Liver (tissue), 9 donors: ENCODE data around the gene FAM72B. TPM values are rescaled to one million over a fixed set of nuclear protein-coding genes. Genes with fewer than 3 reads are reported as not detected.
"Not testable (repeated sequence)": the region's sequence is repeated elsewhere in the genome, so short reads cannot be mapped to it uniquely, and the experiment has no call there.

ENCODE experiments used
- DNase-seq: peaks from one replicate; pipeline ENCODE4 v3.0.0-alpha.2; 2017; ENCODE audit warnings: low spot score
- H3K27ac ChIP-seq, 2 donors: one replicate each; pipeline ENCODE4 v1.7.0; 2013; ENCODE audit warnings: inconsistent platforms in 2 of 2, low read length in 2 of 2, control low read depth in 1 of 2, low read depth in 1 of 2, mild to moderate bottlenecking in 1 of 2
- H3K27me3 ChIP-seq, 4 donors: one replicate each; pipeline versions ENCODE4 v1.6.1 to v1.7.0; 2013; ENCODE audit warnings: low read length in 3 of 4, inconsistent platforms in 1 of 4, mild to moderate bottlenecking in 1 of 4, moderate library complexity in 1 of 4; ENCODE audit not compliant: control insufficient read depth in 4 of 4, insufficient read depth in 4 of 4
- H3K36me3 ChIP-seq, 4 donors: one replicate each; pipeline versions ENCODE4 v1.6.1 to v1.7.0; 2013; ENCODE audit warnings: low read length in 3 of 4, mild to moderate bottlenecking in 3 of 4, low read depth in 1 of 4, moderate library complexity in 1 of 4; ENCODE audit not compliant: control insufficient read depth in 4 of 4, insufficient read depth in 3 of 4
- H3K4me1 ChIP-seq, 4 donors: one replicate each; pipeline versions ENCODE4 v1.6.1 to v1.7.0; 2013; ENCODE audit warnings: low read length in 3 of 4, mild to moderate bottlenecking in 3 of 4, moderate library complexity in 1 of 4; ENCODE audit not compliant: control insufficient read depth in 4 of 4, insufficient read depth in 4 of 4
- H3K4me3 ChIP-seq, 3 donors: one replicate each; pipeline versions ENCODE4 v1.6.1 to v1.7.0; 2013; ENCODE audit warnings: low read length in 3 of 3, control low read depth in 1 of 3, low read depth in 1 of 3, mild to moderate bottlenecking in 1 of 3
- H3K9ac ChIP-seq, 2 donors: one replicate each; pipeline ENCODE4 v1.7.0; 2013; ENCODE audit warnings: low read length in 2 of 2, mild to moderate bottlenecking in 2 of 2, moderate library complexity in 2 of 2, control low read depth in 1 of 2, low read depth in 1 of 2
- H3K9me3 ChIP-seq, 4 donors: one replicate each; pipeline versions ENCODE4 v1.6.1 to v1.7.0; 2013; ENCODE audit warnings: low read length in 3 of 4; ENCODE audit not compliant: control insufficient read depth in 4 of 4
- WGBS: extraction: QIAGEN DNeasy Blood & Tissue Kit; methylation state at CpG from one replicate; pipeline ENCODE4 v1.1.7; 2013; 5-methylcytosine and 5-hydroxymethylcytosine counted together
- polyA plus RNA-seq, 2 donors: library from polyadenylated mRNA; stranded (reverse) in 1 of 2; unstranded in 1 of 2; fragments of 200-250 nt in 1 of 2; fragments of >200 nt in 1 of 2; fragmentation: Nextera tagmentation in 1 of 2; extraction: Ambion mirVana in 1 of 2; gene quantifications; one replicate each; pipeline versions ENCODE4 v1.2.1 to v1.2.3, GENCODE V29; 2013 to 2015
- total RNA-seq, 2 donors: library from RNA; depleted of rRNA; stranded (reverse); fragments of >200 nt; gene quantifications; one replicate each; pipeline ENCODE4 v1.2.3, GENCODE V29; 2014
- donor health status: healthy.
- donor health status: healthy.
- donor health status: healthy.
- donor health status: healthy.
- donor health status: healthy.

FAM72B gene
- total and polyA plus RNA-seq, 4 donors, result 0.37 to 10.0 (median 0.49) TPM

DNA sequence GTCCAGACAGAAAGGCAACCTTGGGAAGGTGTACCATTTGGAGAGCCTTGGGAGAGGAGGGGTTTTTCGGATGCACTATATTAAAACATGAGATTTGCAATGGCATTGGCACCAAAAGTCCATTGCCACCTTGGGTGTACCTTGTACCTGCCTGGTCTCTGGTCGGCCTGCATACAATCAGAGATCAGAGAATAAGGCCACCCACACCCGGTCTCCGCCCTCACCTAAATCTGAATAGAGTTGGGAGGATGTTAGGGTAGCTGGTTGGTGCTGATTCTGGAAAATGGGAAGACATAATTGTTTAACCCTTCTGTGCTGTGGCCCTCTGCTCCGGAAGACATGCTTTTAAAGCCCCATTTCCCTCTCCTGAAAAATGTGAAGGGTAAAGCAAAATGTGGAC lies 3.8 kb upstream of the FAM72B start:
- DNase-seq, H3K4me1 ChIP-seq, H3K36me3 ChIP-seq, H3K27me3 ChIP-seq, H3K9me3 ChIP-seq, H3K4me3 ChIP-seq, H3K9ac ChIP-seq, H3K27ac ChIP-seq: not testable (repeated sequence)
- WGBS, result 82% methylated on average over 5 of the region's 5 CpGs

DNA sequence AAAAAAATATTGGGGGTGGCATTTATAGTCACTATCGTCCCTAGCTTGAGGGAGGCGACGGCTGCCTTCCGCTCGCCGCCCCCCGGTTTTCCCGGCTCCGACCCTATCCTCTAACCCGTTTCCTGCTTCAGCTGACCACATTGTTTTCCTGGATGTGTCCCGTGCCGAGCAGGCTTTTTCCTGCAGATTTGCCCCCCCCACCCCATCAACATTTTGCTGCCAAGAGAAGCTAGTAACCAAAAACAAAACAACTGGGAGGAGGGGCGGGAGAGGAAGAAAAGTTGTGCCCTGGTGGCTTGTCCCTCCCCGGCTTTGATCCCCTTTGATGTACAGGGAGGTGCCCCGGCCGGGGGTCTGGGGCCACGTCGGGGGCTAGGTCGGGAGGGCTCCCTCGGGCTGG lies 2.1 kb upstream of the FAM72B start:
- not testable (repeated sequence) for H3K4me3 ChIP-seq, H3K4me1 ChIP-seq, H3K9ac ChIP-seq, H3K9me3 ChIP-seq, H3K27ac ChIP-seq, DNase-seq, H3K27me3 ChIP-seq, H3K36me3 ChIP-seq
- WGBS, result 0% methylated on average over 5 of the region's 20 CpGs

DNA sequence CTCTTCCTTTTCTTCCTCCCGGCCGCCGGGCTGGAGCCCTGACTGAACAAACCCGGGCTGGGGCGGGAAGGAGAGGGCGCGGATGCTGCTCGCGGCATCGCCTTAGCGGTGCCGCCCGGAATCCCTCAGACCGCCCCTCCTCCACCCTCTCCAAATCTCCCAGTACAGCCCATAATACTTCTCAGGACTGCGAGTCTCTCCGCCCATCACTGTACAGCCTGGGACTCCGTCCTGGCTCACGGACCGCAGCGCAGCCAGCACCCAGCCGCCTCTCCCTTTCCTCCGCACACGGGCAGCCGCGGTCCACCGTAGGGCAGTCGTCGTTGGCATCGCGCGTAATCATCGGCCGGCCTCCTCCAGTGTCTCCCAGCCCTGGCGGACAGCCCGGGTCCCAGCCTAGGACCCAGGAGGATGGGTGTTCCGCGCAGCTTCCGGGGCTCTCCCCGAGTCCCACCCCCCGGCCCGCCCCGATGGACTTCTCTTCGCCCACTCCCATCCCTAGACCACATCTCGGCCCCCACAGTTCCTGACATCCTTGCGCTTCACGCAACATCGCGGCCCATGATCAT lies 1.1 kb upstream of the FAM72B start:
- not testable (repeated sequence) for DNase-seq, H3K36me3 ChIP-seq, H3K9me3 ChIP-seq, H3K4me1 ChIP-seq, H3K27me3 ChIP-seq, H3K9ac ChIP-seq
- Histone ChIP-seq H3K4me3 (peak overlapping the region in 2 of 3 donors; percentile 14 to 30), H3K27ac (peak overlapping the region in 1 of 2 donors; percentile 54)
- WGBS, result 0% methylated on average over 5 of the region's 48 CpGs

DNA sequence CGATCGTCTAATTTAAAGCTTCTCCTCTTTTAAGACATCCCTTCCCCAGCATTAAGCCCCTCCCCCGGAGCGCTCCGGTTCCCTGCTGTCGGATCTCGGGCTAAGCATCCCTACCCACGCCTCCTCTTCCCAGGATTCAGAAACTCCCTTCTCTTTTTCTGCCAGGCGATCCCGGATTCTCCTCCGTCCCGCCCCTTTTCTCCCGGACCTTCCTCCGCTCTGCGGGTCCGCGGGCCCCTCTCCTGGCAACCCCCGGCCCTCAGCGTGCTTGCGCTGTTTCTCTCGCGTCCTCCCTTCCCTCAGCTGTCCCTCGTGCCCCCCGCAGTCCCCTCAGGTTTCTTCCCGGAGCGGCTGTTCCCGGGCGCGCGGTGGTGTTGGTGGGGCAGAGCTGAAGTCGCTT lies 273 bp downstream of the FAM72B start:
- DNase-seq, H3K9me3 ChIP-seq: not testable (repeated sequence)

DNA sequence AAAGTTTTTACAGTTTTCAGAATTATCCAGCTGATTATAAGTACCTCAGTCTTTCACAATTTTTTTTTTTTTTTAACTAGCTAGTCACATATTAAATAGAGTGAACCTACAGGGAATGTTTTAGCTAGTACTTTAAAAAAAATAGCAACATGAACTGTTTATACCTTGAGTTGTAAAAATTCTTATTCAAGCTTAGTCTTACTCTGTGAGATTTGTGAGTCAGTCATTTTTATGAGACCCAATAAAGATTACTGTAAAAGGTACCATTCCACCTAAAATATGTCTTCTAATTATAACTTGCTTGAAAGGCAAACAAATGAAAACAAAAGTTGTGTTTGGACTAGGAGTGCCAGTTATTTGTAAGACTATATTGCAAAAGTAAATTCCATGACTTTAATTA lies 5.9 kb downstream of the FAM72B start:
- not testable (repeated sequence) for DNase-seq, H3K4me3 ChIP-seq, H3K9me3 ChIP-seq, H3K9ac ChIP-seq, H3K27me3 ChIP-seq, H3K36me3 ChIP-seq, H3K27ac ChIP-seq, H3K4me1 ChIP-seq

More for the DNA sequence above, 273 bp downstream of the FAM72B start:
- H3K4me1 ChIP-seq, H3K9ac ChIP-seq, H3K27ac ChIP-seq, H3K36me3 ChIP-seq, H3K27me3 ChIP-seq: not testable (repeated sequence)
- WGBS, result 2% methylated on average over 19 of the region's 31 CpGs
- peak overlapping the region in 1 of 3 donors; percentile 29 for H3K4me3 ChIP-seq

DNA sequence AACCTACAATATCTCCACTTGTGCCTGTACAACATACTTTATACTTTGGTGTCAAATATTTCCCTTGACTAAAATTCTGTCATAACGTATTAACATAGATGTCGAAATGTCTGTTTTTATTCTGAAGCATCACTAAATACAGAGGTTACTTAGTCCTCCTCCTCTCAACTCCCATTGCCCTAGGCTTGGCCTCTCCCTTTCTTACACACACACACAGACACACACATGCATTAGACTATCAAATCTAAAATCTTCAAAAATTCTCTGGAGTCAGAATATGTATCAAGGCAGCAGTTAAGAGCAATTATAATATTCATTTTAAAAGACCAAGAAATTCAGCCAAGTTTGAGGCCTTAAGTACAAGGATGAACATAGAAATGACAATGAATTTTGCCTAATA lies 7.5 kb downstream of the FAM72B start:
- not testable (repeated sequence) for H3K9me3 ChIP-seq, H3K4me3 ChIP-seq, H3K4me1 ChIP-seq, H3K27ac ChIP-seq, H3K36me3 ChIP-seq, H3K9ac ChIP-seq, H3K27me3 ChIP-seq, DNase-seq
- 94% methylated on average over 2 of the region's 2 CpGs for WGBS

DNA sequence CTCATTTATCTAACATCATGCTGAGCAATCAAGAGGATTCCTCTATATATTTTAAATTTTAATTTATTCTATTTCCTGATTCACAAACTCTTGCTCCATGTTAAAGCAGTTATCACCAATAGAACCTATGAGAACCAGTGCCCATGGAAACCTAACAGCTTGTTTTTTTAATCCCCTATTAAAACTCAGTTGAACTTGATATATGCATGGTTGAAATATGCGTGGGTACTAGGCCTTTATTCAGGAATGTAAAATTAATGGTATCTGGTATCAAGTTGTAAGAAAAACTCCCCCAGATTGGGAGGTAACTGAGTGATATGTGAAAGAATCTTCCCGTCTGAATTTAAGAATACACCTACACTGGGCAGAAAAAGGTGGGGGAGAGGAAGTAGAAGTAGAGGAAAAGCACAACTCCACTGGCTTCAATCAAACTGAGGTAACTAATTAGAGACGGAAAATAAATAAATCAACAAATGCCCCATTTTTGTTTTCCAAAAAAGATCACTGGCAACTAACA lies 15.9 kb downstream of the FAM72B start:
- not testable (repeated sequence) for DNase-seq, H3K9me3 ChIP-seq, H3K27ac ChIP-seq, H3K4me3 ChIP-seq, H3K36me3 ChIP-seq, H3K9ac ChIP-seq, H3K4me1 ChIP-seq, H3K27me3 ChIP-seq
- WGBS, result 100% methylated on average over 2 of the region's 3 CpGs

DNA sequence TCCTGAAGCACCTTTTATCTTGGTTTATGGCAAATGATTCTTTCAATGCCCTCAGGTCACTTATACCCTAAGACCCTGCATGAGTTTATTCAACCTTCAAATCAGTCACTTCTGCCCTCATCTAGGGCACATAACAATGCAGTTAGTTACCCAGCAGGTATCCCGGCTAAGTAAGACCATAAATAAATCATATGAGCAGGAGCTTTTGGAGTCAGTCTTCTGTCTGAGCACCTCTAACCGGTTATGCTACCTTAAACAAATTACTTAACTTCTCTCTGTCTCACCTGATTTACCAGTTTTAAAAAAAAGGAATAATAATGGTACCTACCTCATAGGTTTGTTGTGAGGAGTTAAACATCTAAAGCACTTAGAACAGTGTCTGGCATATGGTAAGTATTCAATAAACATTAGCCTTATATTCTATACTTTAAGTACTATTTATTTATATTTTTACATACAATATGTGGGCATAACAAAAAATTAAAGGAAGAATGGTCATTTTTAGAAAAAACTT lies 16.9 kb downstream of the FAM72B start:
- not testable (repeated sequence) for DNase-seq, H3K36me3 ChIP-seq, H3K9me3 ChIP-seq, H3K9ac ChIP-seq, H3K27ac ChIP-seq, H3K4me3 ChIP-seq, H3K4me1 ChIP-seq, H3K27me3 ChIP-seq
- WGBS, result 100% methylated on average over 2 of the region's 2 CpGs

DNA sequence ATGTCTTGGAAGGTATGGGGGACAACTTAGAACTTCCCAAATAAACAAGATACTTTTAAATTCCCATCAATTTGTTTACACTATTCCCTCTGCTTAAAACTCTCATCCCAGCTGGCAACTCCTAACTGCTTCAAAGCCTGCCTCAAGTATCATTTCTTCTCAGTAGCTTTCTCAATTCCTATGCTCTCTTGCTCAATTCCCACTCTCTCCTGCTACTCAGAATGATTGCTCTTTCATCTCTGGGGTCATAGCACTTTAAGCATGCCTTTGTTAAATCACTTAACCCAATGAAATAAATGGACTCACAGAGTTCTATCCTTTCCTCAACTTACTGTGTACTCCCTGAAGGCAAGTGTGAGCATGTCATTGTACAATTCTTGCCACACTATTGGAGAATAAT lies 18.8 kb downstream of the FAM72B start:
- H3K4me1 ChIP-seq, H3K9me3 ChIP-seq, H3K27ac ChIP-seq, DNase-seq, H3K4me3 ChIP-seq, H3K9ac ChIP-seq, H3K36me3 ChIP-seq, H3K27me3 ChIP-seq: not testable (repeated sequence)
